ENCODE data around the gene LRRC3B.

Gene LRRC3B

DNA sequence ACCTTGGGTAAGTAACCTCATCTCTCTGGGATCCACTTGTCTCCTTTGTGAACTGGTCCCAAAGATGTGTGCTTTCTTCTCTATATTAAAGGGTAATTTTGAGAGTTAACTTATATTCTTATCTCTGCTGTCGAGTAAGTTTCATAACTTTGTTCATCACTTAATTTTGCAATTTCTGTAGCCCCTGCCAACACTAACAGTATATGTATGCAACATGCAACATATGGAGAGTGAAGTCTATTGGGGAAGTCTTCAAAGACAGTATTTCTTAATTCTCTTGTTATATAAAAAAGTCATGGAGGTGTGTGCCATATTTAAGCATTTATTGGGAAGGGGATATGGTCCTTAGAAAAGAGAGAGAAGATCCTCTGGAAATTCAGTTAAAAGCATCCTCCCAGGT, 85.9 kb downstream of the LRRC3B start:
- no peak overlapping the region for H3K27ac ChIP-seq (ENCODE audit: low read length)
- H3K36me3 ChIP-seq (ENCODE audit: control insufficient read depth in 2 of 2, insufficient read depth in 2 of 2, low read length in 2 of 2) = no peaks in the 10 kb centered on the region
- no peaks in the 10 kb centered on the region for H3K9me3 ChIP-seq (ENCODE audit: control insufficient read depth in 2 of 2, low read length in 2 of 2)
- no peaks in the 10 kb centered on the region for H3K27me3 ChIP-seq (ENCODE audit: control insufficient read depth in 1 of 2, insufficient read depth in 2 of 2, low read length in 2 of 2)
- no peak overlapping the region for H3K9ac ChIP-seq (ENCODE audit: low read length in 2 of 2)
- H3K4me3 ChIP-seq (ENCODE audit: low read length in 2 of 2) = no peak overlapping the region
- no peaks in the 10 kb centered on the region for H3K4me1 ChIP-seq (ENCODE audit: control insufficient read depth, insufficient read depth, low read length)

DNA sequence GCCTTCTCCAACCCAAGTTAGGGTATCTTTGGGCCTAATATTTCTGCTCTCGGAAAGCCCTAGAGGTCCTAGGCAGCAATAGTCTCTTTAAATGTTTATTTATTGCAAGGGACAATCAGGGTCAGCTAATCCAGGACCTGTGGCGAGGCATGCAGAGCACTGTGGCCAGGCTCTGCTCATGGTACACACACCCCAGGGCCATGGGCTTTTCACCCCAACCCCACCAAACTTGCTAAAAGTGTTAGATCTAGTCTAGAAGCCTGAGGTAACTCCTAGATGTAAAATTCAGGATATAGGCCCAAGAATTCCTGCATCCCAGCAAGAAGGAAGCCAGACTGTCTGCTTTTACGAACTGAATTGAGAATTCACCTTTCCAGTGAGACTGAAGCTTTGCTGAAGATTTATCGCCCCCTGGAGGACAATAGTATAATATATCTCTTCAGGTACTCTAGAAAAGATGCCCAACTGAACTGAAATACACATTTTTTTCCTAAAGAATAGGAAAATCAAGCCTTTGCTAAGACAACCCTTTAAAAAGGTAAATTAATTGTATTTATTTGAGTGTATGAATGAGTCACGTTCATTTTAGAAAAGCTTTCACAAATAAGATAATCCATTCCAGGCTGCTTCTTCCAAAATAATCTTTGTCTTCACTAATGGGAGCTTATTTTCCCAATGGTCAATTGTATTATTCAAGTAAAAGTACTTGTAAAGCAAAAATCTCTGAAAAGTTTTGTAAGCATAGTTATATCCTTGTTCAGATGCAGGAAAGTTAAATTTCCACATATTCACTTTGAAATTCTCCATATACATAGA, 89.8 kb downstream of the LRRC3B start:
- Histone ChIP-seq H3K27me3 (ENCODE audit: control insufficient read depth in 1 of 2, insufficient read depth in 2 of 2, low read length in 2 of 2) (no peaks in the 10 kb centered on the region), H3K27ac (ENCODE audit: low read length) (no peak overlapping the region), H3K9me3 (ENCODE audit: control insufficient read depth in 2 of 2, low read length in 2 of 2) (no peaks in the 10 kb centered on the region), H3K9ac (ENCODE audit: low read length in 2 of 2) (no peak overlapping the region), H3K36me3 (ENCODE audit: control insufficient read depth in 2 of 2, insufficient read depth in 2 of 2, low read length in 2 of 2) (no peaks in the 10 kb centered on the region), H3K4me1 (ENCODE audit: control insufficient read depth, insufficient read depth, low read length) (no peaks in the 10 kb centered on the region), H3K4me3 (ENCODE audit: low read length in 2 of 2) (no peak overlapping the region)

DNA sequence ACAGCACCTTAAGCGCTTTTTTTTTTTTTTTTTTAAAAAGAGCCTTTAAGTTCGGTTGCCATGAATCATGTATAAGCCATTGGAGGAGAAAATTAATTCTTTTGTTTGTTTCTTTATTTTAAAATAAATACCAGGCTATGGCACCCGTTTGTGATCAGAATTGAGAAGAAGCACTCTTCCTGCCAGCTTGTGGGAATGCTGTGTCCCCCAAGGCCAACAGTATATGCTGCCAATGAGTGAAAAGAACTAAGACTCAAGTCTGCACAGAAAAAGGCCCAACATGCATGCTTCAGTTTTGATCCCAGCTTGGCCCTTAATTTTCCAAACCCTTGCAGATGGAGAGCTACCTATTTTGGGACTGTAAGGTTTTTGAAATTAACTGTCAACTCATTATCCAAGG, 90.5 kb downstream of the LRRC3B start:
- Histone ChIP-seq H3K9me3 (ENCODE audit: control insufficient read depth in 2 of 2, low read length in 2 of 2) (no peaks in the 10 kb centered on the region), H3K27me3 (ENCODE audit: control insufficient read depth in 1 of 2, insufficient read depth in 2 of 2, low read length in 2 of 2) (no peaks in the 10 kb centered on the region), H3K4me1 (ENCODE audit: control insufficient read depth, insufficient read depth, low read length) (no peaks in the 10 kb centered on the region), H3K36me3 (ENCODE audit: control insufficient read depth in 2 of 2, insufficient read depth in 2 of 2, low read length in 2 of 2) (no peaks in the 10 kb centered on the region), H3K9ac (ENCODE audit: low read length in 2 of 2) (no peak overlapping the region), H3K4me3 (ENCODE audit: low read length in 2 of 2) (no peak overlapping the region), H3K27ac (ENCODE audit: low read length) (no peak overlapping the region)

DNA sequence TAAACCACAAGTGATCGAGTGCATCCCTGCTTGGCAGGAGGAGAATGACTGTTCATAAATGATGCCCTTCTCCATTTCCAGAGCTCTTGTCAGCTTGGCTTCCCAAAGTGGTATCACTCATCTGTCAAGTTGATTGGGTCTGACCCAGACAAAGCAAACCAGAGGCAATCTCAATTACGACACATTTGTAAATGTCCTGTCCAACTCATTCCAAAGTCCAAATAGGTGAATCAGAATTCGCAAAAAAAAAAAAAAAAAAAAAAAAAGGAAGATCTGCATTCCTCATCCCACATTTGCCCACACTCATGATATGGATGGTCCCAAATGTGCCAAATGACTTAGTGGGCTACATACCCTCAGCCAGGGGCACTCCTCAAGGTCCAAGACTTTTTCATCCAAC, 91.9 kb downstream of the LRRC3B start:
- no peak overlapping the region for H3K27ac ChIP-seq (ENCODE audit: low read length)
- H3K36me3 ChIP-seq (ENCODE audit: control insufficient read depth in 2 of 2, insufficient read depth in 2 of 2, low read length in 2 of 2) = no peaks in the 10 kb centered on the region

DNA sequence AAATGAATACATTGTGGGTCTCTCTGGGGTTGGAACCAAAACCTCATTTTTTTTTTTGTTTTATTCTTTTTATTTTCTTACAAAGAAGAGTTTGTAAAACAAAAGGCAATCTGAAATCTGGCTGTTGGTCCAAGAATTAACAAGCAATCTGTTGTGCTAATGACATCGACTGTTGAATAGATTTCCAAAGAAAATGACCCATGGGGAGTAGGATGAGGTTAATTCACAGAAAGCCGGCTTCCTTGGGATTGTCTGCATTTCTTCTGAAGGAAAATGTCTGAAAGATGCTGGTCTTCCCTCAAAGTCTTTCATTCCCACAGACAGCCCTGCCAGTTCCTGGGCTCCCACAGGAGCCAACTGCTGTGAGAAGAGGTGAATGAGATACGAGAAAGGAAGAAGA, 92.9 kb downstream of the LRRC3B start:
- no peak overlapping the region for H3K27ac ChIP-seq (ENCODE audit: low read length)
- H3K27me3 ChIP-seq (ENCODE audit: control insufficient read depth in 1 of 2, insufficient read depth in 2 of 2, low read length in 2 of 2) = no peaks in the 10 kb centered on the region
- no peaks in the 10 kb centered on the region for H3K9me3 ChIP-seq (ENCODE audit: control insufficient read depth in 2 of 2, low read length in 2 of 2)
- H3K4me3 ChIP-seq (ENCODE audit: low read length in 2 of 2) = no peak overlapping the region
- no peaks in the 10 kb centered on the region for H3K36me3 ChIP-seq (ENCODE audit: control insufficient read depth in 2 of 2, insufficient read depth in 2 of 2, low read length in 2 of 2)
- no peak overlapping the region for H3K9ac ChIP-seq (ENCODE audit: low read length in 2 of 2)
- H3K4me1 ChIP-seq (ENCODE audit: control insufficient read depth, insufficient read depth, low read length) = no peaks in the 10 kb centered on the region

More for the DNA sequence above, 91.9 kb downstream of the LRRC3B start:
- Histone ChIP-seq H3K4me1 (ENCODE audit: control insufficient read depth, insufficient read depth, low read length) (no peaks in the 10 kb centered on the region), H3K4me3 (ENCODE audit: low read length in 2 of 2) (no peak overlapping the region), H3K9ac (ENCODE audit: low read length in 2 of 2) (no peak overlapping the region), H3K9me3 (ENCODE audit: control insufficient read depth in 2 of 2, low read length in 2 of 2) (no peaks in the 10 kb centered on the region), H3K27me3 (ENCODE audit: control insufficient read depth in 1 of 2, insufficient read depth in 2 of 2, low read length in 2 of 2) (no peaks in the 10 kb centered on the region)

DNA sequence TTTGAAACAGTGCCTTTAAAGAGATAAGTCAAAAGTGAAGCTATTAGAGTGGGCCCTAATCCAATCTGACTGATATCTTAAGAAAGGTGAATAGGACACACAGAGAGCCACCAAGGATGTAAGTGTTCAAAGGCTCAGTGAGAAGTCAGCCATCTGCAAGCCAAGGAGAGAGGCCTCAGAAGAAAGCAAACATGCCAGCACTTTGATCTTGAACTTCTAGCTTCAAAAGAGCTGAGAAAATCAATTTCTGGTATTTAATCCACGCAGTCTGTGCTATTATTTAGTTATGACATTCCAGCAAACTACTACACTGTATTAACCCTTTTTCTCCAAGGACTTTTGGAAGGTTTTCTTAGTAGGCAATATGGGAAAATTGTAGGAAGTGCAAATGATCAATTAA, 95.7 kb downstream of the LRRC3B start:
- H3K9ac ChIP-seq (ENCODE audit: low read length in 2 of 2) = no peak overlapping the region
- H3K27me3 ChIP-seq (ENCODE audit: control insufficient read depth in 1 of 2, insufficient read depth in 2 of 2, low read length in 2 of 2) = no peaks in the 10 kb centered on the region
- H3K27ac ChIP-seq (ENCODE audit: low read length) = no peak overlapping the region
- H3K4me3 ChIP-seq (ENCODE audit: low read length in 2 of 2) = no peak overlapping the region
- no peaks in the 10 kb centered on the region for H3K4me1 ChIP-seq (ENCODE audit: control insufficient read depth, insufficient read depth, low read length)
- H3K9me3 ChIP-seq (ENCODE audit: control insufficient read depth in 2 of 2, low read length in 2 of 2) = no peaks in the 10 kb centered on the region
- H3K36me3 ChIP-seq (ENCODE audit: control insufficient read depth in 2 of 2, insufficient read depth in 2 of 2, low read length in 2 of 2) = no peaks in the 10 kb centered on the region

DNA sequence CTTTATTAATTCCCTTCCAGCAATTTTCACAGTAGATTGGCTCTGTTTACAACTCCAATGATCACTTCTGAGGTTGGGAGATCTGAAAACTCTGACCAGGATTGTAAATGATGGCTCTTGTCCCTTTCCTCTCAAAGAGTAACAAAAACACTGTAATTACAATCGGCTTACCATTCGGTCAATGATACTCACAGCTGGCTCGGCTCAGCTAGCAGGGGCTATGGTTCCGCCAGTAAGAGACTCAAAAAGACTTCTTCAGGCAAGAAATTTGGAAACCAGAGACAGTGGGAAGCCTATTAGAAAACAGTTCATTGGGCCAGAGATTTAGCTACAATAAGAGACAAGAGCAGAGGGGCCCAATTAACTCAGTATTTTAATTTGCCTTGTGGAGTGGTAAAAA, 96.6 kb downstream of the LRRC3B start:
- no peaks in the 10 kb centered on the region for H3K27me3 ChIP-seq (ENCODE audit: control insufficient read depth in 1 of 2, insufficient read depth in 2 of 2, low read length in 2 of 2)
- no peaks in the 10 kb centered on the region for H3K4me1 ChIP-seq (ENCODE audit: control insufficient read depth, insufficient read depth, low read length)
- no peak overlapping the region for H3K27ac ChIP-seq (ENCODE audit: low read length)
- H3K9me3 ChIP-seq (ENCODE audit: control insufficient read depth in 2 of 2, low read length in 2 of 2) = no peaks in the 10 kb centered on the region
- H3K9ac ChIP-seq (ENCODE audit: low read length in 2 of 2) = no peak overlapping the region
- H3K4me3 ChIP-seq (ENCODE audit: low read length in 2 of 2) = no peak overlapping the region
- H3K36me3 ChIP-seq (ENCODE audit: control insufficient read depth in 2 of 2, insufficient read depth in 2 of 2, low read length in 2 of 2) = no peaks in the 10 kb centered on the region

DNA sequence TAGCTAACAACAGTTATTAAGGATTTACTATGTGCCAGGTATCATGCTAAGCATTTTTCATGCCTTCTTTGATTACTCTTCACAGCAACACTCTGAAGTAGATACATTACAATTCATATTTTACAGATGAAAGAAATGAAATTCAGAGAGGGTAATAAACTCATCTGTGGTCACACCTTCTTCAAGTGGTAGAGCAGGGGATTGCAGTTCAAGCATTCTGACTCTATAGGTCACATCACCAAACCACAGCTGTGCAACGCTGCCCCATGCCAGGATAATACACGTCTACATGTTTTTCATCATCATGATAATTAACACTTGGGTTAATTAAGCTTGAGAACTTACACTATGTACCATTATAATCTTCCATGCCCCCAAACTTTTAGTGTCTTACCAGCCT, 98.5 kb downstream of the LRRC3B start:
- H3K4me1 ChIP-seq (ENCODE audit: control insufficient read depth, insufficient read depth, low read length) = no peaks in the 10 kb centered on the region
- H3K9ac ChIP-seq (ENCODE audit: low read length in 2 of 2) = no peak overlapping the region
- no peaks in the 10 kb centered on the region for H3K9me3 ChIP-seq (ENCODE audit: control insufficient read depth in 2 of 2, low read length in 2 of 2)
- no peak overlapping the region for H3K27ac ChIP-seq (ENCODE audit: low read length)
- no peaks in the 10 kb centered on the region for H3K36me3 ChIP-seq (ENCODE audit: control insufficient read depth in 2 of 2, insufficient read depth in 2 of 2, low read length in 2 of 2)
- H3K4me3 ChIP-seq (ENCODE audit: low read length in 2 of 2) = no peak overlapping the region
- no peaks in the 10 kb centered on the region for H3K27me3 ChIP-seq (ENCODE audit: control insufficient read depth in 1 of 2, insufficient read depth in 2 of 2, low read length in 2 of 2)

DNA sequence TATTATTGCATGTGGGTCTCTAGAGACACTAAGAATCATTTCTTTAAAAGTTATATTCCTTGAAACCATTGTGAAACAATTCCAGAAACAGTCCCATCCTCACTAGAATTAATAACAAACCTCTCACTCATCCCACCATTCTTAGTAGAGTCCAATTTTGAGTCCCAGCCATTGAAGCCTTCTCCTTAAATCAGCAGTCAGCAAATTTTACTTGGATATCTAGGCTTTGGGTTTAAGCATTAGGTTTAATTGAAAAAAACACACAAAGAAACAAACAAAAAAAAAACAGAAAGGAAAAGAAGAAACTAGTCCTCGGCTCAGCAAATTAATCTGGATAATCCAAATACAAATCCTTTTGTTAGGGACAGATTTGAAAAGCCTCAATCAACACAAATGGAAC, 109.3 kb downstream of the LRRC3B start:
- Histone ChIP-seq H3K9ac (ENCODE audit: low read length in 2 of 2) (no peak overlapping the region), H3K9me3 (ENCODE audit: control insufficient read depth in 2 of 2, low read length in 2 of 2) (no peaks in the 10 kb centered on the region), H3K27me3 (ENCODE audit: control insufficient read depth in 1 of 2, insufficient read depth in 2 of 2, low read length in 2 of 2) (no peaks in the 10 kb centered on the region), H3K36me3 (ENCODE audit: control insufficient read depth in 2 of 2, insufficient read depth in 2 of 2, low read length in 2 of 2) (no peaks in the 10 kb centered on the region), H3K4me1 (ENCODE audit: control insufficient read depth, insufficient read depth, low read length) (no peaks in the 10 kb centered on the region), H3K4me3 (ENCODE audit: low read length in 2 of 2) (no peak overlapping the region), H3K27ac (ENCODE audit: low read length) (no peak overlapping the region)

DNA sequence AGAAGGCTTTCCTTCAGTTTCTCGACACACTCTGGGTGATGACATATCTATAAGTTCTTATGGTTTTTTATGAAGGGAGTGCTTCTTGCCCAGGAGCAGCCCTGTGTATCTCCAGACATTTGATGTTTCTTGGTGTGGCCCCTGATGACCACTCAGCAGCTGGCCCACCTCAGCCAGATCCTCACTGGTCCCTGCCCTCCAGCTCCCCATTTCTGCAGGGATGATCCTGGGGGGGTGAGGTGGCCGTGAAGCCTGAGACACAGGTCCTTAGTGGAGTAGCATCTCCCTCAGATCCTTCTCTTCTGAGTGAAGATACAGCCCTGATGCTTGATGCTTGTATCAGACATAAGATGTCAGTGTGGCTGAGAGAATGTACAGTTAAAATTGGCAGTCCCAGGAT, 127.7 kb downstream of the LRRC3B start:
- H3K9ac ChIP-seq (ENCODE audit: low read length in 2 of 2) = no peak overlapping the region
- H3K4me1 ChIP-seq (ENCODE audit: control insufficient read depth, insufficient read depth, low read length) = no peaks in the 10 kb centered on the region
- no peak overlapping the region for H3K27ac ChIP-seq (ENCODE audit: low read length)
- H3K4me3 ChIP-seq (ENCODE audit: low read length in 2 of 2) = no peak overlapping the region
- H3K27me3 ChIP-seq (ENCODE audit: control insufficient read depth in 1 of 2, insufficient read depth in 2 of 2, low read length in 2 of 2) = no peaks in the 10 kb centered on the region
- no peaks in the 10 kb centered on the region for H3K9me3 ChIP-seq (ENCODE audit: control insufficient read depth in 2 of 2, low read length in 2 of 2)
- no peaks in the 10 kb centered on the region for H3K36me3 ChIP-seq (ENCODE audit: control insufficient read depth in 2 of 2, insufficient read depth in 2 of 2, low read length in 2 of 2)

DNA sequence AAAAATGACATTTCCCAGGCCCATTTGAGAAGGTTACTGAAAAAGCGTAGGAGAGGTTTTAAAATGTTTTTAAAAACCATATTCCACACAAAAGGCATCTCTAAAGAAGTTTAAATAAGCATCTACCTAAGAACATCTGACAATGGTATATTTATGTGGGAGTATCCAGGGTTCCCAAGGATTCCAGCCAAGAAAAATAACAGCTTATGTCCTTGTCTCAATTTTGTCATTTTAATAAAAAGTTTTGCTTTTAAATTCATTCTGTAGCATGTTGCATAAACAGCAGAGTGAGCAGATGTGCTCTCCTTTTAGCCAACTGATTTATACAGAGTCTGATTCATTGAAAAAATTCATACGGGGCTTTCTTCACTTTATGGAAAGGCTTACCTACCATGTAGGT, 129.9 kb downstream of the LRRC3B start:
- Histone ChIP-seq H3K4me3 (ENCODE audit: low read length in 2 of 2) (no peak overlapping the region), H3K36me3 (ENCODE audit: control insufficient read depth in 2 of 2, insufficient read depth in 2 of 2, low read length in 2 of 2) (no peaks in the 10 kb centered on the region), H3K9me3 (ENCODE audit: control insufficient read depth in 2 of 2, low read length in 2 of 2) (no peaks in the 10 kb centered on the region), H3K27ac (ENCODE audit: low read length) (no peak overlapping the region), H3K4me1 (ENCODE audit: control insufficient read depth, insufficient read depth, low read length) (no peaks in the 10 kb centered on the region), H3K27me3 (ENCODE audit: control insufficient read depth in 1 of 2, insufficient read depth in 2 of 2, low read length in 2 of 2) (no peaks in the 10 kb centered on the region), H3K9ac (ENCODE audit: low read length in 2 of 2) (no peak overlapping the region)
